Astrocyte of the hippocampus (primary cell): ENCODE results near the gene HSPA1A.

ENCODE experiments used
- DNase-seq: peaks from one replicate; pipeline ENCODE4 v3.0.0; 2011; ENCODE audit warnings: low read depth, low spot score

Gene HSPA1A

DNA sequence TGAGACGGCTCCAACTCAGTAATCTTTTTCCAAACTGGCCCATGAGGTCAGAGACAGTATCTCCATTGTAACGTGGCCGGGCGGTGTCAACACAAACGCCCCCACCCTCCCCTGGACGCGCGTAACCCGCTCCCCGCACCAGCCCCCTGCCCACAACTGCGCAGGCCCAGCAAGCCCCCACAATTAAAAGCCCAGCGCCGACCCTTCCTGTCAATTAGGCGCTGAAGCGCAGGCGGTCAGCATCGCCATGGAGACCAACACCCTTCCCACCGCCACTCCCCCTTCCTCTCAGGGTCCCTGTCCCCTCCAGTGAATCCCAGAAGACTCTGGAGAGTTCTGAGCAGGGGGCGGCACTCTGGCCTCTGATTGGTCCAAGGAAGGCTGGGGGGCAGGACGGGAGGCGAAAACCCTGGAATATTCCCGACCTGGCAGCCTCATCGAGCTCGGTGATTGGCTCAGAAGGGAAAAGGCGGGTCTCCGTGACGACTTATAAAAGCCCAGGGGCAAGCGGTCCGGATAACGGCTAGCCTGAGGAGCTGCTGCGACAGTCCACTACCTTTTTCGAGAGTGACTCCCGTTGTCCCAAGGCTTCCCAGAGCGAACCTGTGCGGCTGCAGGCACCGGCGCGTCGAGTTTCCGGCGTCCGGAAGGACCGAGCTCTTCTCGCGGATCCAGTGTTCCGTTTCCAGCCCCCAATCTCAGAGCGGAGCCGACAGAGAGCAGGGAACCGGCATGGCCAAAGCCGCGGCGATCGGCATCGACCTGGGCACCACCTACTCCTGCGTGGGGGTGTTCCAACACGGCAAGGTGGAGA lies at the start of gene HSPA1A, which contains the start of gene HSPA1L:
HSPA1A (plus strand) TSS at position 519 of the 814 bp plus-strand sequence; CDS start at position 733, 214 bp downstream.
HSPA1L (minus strand) TSS at position 259 of the 814 bp plus-strand sequence. CDS start 3,311 bp downstream, outside the sequence.
- DNase-seq: peak; percentile 98

DNA sequence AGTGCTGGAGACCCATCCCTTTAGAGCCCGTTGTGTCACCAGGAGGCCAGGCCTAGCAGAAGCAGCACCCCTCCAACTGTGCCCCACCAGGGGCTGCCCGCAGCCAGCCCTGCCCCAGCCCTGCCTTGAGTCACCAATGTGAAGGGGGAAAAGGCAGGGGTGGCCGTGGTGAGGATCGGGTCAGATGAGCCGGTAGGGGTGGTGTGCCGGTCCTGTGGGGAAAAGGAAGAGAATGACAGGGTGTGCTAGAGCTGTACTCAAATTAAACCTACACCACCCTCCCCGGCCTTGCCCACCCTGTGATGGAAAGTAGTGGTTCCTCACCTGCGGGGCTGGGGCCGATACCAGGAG lies 49.8 kb upstream of the HSPA1A start:
- no peak for DNase-seq

DNA sequence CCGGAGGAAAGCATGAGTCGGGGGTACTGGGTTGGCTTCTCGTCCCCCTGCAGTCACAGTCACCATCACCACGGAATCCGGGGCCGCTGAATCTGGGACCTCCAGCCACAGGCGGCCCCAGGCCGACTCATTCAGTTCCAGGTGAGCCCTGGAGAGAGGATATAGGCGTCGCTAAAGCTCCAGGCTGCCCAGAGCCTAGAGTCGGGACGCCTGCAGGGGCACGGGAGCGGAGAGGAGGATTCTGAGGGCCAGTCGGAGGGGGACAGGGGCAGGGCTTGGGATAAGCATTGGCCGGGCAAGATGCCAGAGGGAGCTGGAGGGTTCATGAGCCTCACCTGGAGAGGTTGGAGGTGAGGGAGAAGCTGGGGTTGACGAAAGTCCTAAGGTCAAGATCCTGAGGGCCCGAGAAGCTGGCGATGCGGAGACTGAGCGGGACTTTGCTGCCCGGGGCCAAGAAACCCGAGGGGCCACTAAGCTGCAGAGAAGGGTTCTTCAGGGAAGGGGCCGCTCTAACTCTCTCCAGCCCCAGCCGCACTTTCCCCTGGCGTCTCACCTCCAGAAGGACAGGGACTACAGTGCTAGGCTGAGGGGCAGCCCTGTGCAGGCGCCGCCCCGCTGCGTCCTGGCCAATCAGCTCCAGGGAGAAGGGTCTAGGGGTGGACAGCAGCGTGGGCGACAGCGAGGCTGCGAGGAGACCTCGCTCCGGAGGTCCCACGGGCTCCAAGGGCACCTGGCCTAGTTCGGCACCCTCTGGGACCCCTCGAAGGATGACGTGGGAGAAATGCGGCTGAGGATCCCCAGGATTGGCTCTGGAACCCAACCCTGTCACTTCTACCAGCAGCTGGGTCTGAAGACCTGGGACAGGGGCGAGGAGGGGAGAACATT lies 49.2 kb upstream of the HSPA1A start:
- peak; percentile 21 for DNase-seq

DNA sequence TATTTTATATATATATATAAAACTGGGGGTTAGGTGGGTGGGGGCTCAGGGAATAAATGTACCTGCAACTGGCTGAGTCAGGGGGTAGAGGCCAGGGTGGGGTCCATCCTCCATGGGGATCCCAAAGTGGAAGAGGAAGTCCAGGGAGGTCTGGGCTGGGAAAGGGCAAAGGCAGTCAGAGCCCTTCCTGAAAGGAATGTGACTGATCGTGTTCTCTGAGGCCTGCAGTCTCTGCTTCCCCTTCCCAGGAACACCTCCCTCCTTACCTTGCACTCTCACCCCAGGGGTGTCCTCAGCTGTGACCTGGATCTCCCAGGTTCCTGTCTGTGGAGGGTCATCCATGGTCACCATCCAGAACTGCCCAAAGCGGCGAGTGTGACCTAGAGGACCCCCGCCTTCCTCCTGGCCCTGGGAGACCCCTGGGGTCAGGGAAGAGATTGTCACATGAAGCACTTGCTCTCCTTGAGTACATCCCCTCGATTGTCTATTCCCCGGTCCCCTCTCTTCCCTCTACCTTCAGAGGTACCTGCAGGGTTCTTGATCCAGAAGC lies 48.2 kb upstream of the HSPA1A start:
- DNase-seq: no peak

DNA sequence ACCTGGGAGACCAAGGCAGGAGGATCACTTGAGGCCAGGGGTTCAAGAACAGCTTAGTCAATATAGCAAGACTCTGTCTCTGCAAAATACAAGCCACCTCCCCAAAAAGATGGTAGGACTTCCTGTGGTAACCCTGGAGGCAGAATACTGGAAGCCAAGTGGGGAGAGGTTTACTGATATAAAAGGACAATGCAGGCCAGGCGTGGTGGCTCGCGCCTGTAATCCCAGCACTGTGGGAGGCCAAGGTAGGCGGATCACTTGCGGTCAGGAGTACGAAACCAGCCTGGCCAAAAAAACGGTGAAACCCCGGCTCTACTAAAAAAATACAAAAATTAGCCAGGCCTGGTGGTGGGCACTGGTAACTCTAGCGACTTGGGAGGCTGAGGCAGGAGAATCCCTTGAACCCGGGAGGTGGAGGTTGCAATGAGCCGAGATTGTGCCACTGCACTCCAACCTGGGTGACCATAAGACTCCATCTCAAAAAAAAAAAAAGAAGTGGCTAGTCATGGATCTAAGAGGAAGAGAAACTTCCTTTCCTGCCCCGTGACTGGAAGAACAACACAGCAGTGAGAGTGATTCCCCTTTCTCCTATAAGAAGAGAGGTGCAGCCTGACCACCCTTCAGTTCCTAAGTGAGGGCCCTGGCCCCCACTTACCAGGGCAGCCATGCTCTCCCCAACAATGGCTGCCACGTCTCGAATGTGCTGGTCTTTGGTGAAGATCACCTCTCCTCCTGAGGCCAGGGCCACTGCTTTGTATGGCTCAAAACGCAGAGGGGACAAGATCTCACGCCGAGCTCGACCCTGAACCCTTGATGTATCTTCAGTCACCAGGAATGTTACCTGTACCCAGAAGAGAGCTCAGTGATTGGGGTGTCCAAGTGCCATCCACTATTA lies 46.7 kb upstream of the HSPA1A start:
- DNase-seq: no peak

DNA sequence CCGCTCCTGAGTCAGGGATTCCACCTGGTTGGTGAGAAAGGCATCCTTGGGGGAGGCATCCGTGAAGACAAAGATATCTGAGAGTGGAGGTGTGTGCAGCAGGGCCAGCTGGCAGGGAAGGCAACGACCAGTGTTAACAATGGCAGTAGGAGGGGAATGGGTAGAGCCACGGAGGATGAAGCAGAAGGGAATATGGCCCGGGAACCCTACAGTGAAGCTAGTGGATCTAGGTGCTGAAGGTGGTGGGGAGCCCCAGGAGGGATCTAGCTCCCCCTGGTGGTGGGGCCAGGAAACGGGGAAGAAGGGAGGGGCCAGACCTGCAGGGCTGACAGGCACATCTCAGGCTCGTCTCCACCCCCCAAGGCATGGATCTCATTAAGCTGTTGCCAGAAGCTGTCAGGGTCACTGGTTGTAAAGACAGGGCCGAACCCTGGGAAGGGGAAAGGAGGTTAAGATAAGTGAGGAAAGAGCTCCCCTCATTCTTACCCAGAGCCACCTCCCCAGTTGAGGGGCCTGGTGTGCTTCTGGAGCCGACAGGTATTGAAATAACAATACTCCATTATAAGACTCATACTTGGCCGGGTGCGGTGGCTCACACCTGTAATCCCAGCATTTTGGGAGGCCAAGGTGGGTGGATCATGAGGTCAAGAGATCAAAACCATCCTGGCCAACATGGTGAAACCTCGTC lies 45.5 kb upstream of the HSPA1A start:
- DNase-seq: peak; percentile 37

DNA sequence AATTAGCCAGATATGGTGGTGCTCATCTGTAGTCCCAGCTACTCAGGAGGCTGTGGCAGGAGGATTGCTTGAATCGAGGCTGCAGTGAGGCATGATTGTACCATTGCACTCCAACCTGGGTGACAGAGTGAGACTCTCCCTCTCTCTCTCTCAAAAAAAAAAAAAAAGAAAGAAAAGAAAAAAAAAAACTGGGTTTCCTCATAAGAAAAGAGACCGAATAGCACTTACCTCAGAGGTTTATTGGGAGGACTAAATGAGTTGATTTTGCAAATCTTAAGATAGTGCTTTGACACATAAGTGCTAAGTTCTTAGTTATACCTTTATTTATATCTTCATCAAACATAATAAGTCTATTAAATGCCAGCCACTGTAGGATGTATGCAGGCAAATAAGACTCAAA lies 44.5 kb upstream of the HSPA1A start:
- DNase-seq: no peak

DNA sequence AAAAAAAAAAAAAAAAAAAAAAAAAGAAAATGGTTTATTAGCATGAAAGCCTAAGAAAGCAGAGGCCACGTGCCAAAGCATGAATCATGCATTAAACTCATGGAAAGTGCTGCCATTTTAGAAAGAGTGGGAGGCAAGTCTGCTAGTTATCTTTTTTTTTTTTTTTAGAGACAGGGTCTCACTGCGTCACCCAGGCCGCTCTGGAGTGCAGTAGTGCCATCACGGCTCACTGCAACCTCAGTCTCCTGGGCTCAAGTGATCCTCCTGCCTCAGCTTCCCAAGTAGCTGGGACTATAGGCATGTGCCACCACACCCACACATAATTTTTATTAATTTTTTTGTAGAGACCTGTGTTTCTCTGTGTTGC lies 43.4 kb upstream of the HSPA1A start:
- DNase-seq: no peak

DNA sequence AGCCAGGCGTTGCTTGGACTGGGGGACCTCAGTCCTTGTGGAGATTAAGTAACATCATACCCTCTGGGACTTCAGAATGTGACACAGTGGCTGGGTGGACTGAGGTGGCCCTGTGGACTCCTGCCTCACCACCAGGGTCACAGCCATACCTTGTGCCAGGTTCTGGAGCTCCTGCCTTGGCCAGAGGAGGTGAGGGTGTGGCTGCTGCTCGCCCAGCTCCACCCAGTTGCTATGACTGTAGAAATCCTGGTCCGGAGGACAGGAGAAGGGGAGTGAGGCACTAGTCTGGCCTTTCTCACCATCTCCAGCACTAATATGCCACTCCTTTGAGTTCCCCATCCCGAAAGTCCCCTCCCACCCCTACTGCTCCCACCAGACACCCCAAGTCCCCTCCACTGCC lies 40.2 kb upstream of the HSPA1A start:
- DNase-seq: no peak

DNA sequence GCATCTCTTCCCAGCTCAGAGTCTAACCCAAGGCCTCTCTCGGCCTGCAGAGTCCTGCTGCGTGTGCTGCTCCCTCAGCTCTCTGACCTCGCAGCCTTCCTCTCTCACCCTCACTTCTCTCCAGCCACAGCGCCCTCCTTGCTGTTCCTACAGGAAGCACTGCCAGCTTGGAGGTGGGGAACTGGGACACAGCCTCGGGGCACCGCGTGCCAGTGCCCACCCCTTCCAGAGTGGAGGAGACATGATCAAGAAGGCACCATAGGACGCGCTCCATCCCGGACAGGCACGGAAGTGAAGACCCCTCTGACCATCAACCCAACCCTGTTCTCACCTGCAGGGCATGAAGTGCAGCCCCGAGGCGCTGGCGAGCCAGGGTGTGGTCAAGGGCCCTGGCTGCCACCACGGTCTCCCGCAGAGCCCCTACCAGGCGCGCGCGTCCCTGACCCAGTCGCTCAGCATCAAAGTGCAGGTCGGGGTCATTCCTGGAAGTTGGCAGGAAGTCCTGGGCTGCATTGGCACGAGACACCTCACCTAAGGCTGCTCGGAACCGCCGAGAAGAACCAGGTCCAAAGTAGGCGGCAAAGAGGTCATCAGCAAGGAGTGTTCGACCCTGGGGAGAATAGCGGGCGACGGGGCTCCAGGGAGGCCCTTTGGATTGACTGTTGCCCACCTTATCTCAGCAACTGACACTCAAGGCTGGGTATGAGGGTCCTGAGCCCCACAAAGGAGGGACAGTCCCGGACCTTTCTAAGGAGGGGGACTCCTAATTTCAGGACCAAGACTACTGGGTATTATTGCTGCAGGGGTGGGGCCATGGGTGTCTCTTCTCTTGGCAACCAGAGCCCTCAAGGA lies 39.5 kb upstream of the HSPA1A start:
- no peak for DNase-seq

DNA sequence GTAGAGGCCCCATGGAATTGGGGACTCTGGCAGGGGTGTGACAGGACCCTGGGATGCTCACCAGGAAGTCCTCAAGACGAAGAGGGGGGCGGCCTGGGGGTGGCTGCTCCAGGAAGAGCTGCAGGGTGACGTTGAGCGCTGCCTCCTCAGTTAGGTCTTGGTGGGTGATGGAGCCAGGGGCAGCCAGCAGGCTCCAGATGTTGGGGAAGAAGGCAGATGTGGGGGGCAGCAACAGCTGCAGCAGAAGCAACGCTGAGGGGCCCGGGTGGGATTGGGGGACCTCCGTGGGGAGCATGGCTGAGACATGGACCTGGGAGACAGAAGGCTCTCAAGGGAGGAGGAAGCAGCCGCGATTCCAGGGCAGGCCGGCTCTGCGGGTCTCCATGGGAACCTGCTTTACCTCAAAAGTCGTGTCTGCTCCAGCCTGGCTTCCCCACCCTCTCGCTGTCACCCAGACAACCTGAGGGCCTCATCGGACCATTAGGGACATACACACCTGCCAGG lies 38.8 kb upstream of the HSPA1A start:
- DNase-seq: peak; percentile 16

DNA sequence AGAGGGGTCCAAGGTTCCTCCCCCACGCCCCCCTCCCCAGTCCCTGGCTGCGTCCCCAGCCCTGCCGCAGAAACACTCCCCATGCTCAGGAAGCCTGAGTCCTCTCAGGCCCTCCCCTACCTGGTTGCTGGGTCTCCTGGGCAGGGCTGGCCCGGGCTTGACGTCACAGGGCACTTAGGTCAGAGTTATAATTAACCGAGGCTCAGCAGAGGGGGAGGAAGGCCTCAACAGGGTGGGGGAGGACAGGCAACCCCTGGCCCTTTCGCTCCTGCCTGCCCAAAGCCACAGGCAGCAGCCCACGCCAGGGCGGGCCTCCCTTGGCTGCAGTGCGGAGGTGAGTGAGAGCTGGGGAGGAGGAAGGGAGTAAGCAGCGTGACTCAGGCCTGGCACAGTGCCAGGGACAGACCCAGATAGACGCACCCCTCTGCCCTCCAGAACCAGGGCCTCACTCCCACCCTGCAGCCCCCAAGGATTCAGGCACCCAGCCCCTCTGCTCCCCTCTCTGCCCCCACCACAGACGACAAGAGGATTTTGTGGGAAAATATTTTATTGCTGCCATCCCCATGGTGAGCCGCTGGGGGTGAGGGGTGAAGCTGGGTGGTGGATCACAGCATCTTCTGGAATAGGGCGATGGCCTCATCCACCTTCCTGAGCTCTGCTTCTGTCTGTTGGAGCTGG lies 38.2 kb upstream of the HSPA1A start, which contains the start of gene VWA7:
VWA7 (minus strand) TSS at position 340 of the 678 bp plus-strand sequence. CDS start 549 bp downstream, outside the sequence.
- DNase-seq: peak; percentile 84

DNA sequence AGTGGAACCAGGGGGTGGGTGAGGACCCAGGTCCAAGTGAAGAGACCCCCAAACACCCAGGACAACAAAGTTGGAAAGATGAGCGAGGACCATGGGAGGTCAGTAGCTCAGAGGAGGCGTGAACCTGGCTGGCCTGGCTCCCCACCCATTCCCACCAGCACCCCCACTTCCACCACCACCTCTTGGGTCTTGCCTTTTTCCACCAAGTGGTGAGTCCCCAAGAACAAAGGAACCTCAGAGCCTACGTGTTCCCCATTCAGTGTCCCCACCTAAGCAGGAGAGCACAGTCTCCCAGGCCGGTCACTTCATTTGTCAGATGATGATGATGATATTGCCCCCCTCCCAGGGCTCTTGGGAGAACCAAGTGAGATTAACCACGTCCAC lies 37.7 kb upstream of the HSPA1A start:
- DNase-seq: no peak

DNA sequence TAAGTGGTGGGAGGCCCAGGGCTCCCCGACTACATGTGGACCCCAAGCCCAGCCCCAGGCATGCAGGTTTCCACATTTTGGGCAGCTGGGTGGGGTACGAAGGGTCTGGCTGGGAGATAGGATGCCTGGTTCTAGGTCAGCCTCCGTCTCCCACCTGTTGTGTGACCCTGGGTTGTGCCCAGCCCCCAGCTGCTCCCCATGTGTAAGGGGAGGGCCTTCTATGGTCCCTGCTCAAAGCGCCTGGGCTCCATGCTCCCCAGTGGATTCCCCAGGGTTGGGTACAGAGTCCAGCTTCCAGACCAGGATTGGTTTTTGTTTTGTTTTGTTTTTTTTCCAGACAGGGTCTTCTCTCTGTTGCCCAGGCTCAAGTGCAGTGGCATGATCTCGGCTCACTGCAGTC lies 37.1 kb upstream of the HSPA1A start:
- no peak for DNase-seq

DNA sequence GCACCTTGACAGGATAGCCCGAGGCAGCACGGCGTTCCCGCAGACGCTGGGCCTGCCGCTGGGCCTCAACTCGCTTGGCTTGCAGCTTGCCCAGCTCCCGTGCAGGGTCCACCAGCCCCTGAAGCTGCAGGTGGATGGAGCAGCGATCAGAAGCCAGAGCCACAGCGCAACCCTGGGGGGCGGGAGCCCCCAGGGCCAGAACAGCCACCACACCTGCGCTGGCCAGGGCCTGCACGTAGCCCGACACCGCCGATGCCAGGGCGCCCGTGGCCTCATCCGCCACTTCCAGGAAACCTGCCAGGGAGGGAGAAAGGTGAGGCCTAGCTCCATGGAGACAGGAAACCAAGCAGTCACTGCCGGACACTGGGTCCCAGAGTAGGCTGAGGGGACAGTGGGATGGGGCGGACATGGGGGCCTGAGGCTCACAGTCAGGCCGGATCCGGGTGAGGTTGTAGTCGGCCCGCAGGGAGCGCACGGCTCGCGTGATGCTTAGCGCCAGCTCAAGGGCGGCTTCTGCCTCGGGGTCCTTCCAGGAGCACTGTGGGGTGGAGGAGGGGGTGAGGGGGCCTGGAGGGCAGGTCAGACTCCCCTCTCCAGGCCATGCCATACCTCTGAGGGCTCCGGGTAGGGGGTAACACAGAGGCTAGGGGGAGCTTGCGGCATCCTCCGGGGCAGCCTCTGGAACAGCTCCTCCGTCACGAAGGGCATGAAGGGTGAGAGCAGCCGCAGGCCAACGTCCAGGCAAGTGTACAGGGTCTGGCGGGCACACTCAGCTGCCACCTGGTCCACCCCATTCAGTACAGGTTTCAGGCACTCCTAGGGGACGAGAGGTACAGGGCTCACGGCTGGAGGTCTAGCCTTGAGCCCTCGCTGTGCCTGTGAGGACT lies 36.1 kb upstream of the HSPA1A start:
- no peak for DNase-seq

DNA sequence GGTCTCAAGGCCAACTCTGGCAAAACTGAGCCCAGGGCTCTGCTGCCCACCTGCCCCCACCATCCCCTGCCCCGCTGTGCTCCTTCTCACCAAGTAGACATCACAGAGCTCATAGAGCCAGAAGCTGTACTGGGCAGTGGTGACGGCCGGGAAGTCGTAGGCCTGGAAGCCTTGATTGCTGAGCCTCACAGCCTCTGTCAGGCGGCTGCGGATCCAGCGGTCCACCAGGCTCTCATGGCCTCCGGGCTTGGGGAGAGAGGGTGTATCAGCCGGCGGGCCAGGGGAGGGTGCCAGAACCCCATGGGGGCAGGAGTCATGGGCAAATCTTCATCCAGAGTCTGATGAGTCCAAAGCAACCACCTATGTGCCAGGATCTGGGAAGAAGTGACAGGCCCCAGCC lies 35.4 kb upstream of the HSPA1A start:
- no peak for DNase-seq

DNA sequence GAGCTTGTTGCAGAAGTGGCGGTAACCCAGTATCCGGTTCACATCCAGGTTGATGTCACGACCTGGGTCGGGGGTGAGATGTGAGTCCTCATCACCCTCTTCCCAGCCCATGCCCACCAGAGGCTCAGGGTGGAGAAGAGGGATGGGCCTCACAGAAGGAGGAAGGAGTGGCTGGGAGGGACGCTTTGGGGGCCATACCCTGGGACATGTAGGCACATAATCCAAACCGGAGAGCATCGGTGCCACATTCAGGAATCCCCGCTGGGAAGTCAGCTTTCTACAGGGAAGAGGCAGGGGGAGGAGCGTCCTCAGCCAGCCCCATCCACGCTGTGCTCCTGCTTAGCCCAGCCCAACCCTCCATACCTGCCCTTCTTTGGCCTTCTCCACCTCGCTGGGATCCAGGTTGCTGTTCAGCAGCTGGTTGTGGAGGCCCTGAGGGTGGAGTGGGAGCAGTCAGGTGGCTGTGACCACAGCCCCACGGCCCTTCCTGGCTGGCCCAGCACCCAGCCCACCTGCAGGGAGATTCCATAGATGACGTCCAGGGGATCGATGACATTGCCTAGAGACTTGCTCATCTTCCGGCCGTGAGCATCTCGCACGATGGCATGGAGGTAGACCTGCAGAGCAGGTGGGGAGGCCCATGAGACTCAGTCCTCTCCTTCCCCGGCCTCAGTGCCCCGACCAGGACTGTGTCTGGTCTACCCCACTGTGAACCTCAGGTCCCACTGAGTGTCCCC lies 34.7 kb upstream of the HSPA1A start:
- DNase-seq: no peak
